HCT116 (cell line): ENCODE results near the gene APOA1. TPM values are rescaled to one million over a fixed set of nuclear protein-coding genes. Genes with fewer than 3 reads are reported as not detected.

Source experiments
- ATAC-seq: fragments of 200-7000 bp; cut with Tn5 transposase; 2 replicates; pipeline ENCODE4 v1.9.1; 2020; ENCODE audit warnings: mild to moderate bottlenecking, moderate library complexity
- BruUV-seq: library from RNA; stranded (reverse); fragments of 400-500 nt; replicated peaks from 2 replicates; lab custom pipeline; 2021; lab: Mats Ljungman, UMichigan
- CTCF ChIA-PET: fragments of 300-600 bp; sonication (Branson Sonifier 250); formaldehyde crosslinking; loops from one replicate; lab custom pipeline; 2021; ENCODE audit warnings: antibody characterized with exemption; lab: Charles Lee
- POLR2A ChIA-PET: fragments of 300-600, 350-600 bp; sonication (Branson Sonifier 250); formaldehyde crosslinking; loops from one replicate; lab custom pipeline; 2021; ENCODE audit warnings: antibody characterized with exemption; lab: Charles Lee
- RAD21 ChIA-PET, 2 experiments: fragments of 300-600 bp; sonication (Branson Sonifier 250); formaldehyde crosslinking; loops; one replicate each; lab custom pipeline; 2023; ENCODE audit warnings: low total read pairs in 2 of 2; ENCODE audit not compliant: uncharacterized antibody in 2 of 2, unreplicated experiment in 2 of 2, low non-redundant PET in 1 of 2; lab: Charles Lee
- DNase-seq: peaks from one replicate; pipeline ENCODE4 v3.0.0-alpha.2; 2010; ENCODE audit warnings: low read depth, low spot score
- H2AFZ ChIP-seq: fragments of 200-600 bp; shearing (Covaris generic), sonication (generic); 2 replicates; pipeline ENCODE4 v1.6.1; 2017; ENCODE audit warnings: low read depth, mixed run types, mixed read lengths, antibody characterized with exemption, low read length; ENCODE audit not compliant: poor library complexity, severe bottlenecking
- H3K27ac ChIP-seq: 2 replicates; pipeline ENCODE4 v1.5.1; 2012; ENCODE audit warnings: low read depth, low read length
- H3K27me3 ChIP-seq: fragments of 200-600 bp; sonication (generic); 2 replicates; pipeline ENCODE4 v1.6.1; 2016; ENCODE audit warnings: mixed run types, low read length, mixed read lengths; ENCODE audit not compliant: insufficient read depth
- H3K36me3 ChIP-seq, 2 experiments: fragments of 200-500 bp in 1 of 2; fragments of 200-600 bp in 1 of 2; sonication (Bioruptor generic) in 1 of 2; sonication (generic) in 1 of 2; 2 replicates each; pipeline versions ENCODE4 v1.5.1 to v1.6.1; 2014 to 2016; ENCODE audit warnings: low read length in 2 of 2, inconsistent platforms in 1 of 2, mixed read lengths in 1 of 2, mixed run types in 1 of 2; ENCODE audit not compliant: insufficient read depth in 2 of 2, control insufficient read depth in 1 of 2
- H3K4me1 ChIP-seq, 2 experiments: fragments of 200-600 bp in 1 of 2; sonication (generic) in 1 of 2; 2 replicates each; pipeline versions ENCODE4 v1.5.1 to v1.6.1; 2012 to 2017; ENCODE audit warnings: low read length in 2 of 2, inconsistent platforms in 1 of 2, mild to moderate bottlenecking in 1 of 2, mixed read lengths in 1 of 2, mixed run types in 1 of 2, moderate library complexity in 1 of 2; ENCODE audit not compliant: insufficient read depth in 2 of 2, control insufficient read depth in 1 of 2
- H3K4me2 ChIP-seq: fragments of 200-600 bp; sonication (generic); 2 replicates; pipeline ENCODE4 v1.6.1; 2017; ENCODE audit warnings: mixed run types, low read length, mixed read lengths
- H3K4me3 ChIP-seq, 2 experiments: fragments of 200-600 bp in 1 of 2; sonication (generic) in 1 of 2; replicated peaks in 1 of 2; 2 replicates each; pipeline ENCODE4 v1.5.1; 2011 to 2016; ENCODE audit warnings: low read length in 2 of 2, control low read depth in 1 of 2, low read depth in 1 of 2, mild to moderate bottlenecking in 1 of 2, mixed read lengths in 1 of 2, mixed run types in 1 of 2
- H3K79me2 ChIP-seq: fragments of 200-600 bp; sonication (generic); 2 replicates; pipeline ENCODE4 v1.6.1; 2017; ENCODE audit warnings: mild to moderate bottlenecking, mixed run types, low read length, moderate library complexity, mixed read lengths; ENCODE audit not compliant: insufficient read depth
- H3K9ac ChIP-seq: fragments of 200-600 bp; sonication (generic); 2 replicates; pipeline ENCODE4 v1.6.1; 2016; ENCODE audit warnings: low read length, mixed read lengths
- H3K9me2 ChIP-seq: fragments of 200-600 bp; sonication (generic), shearing (Covaris generic); 2 replicates; pipeline ENCODE4 v1.6.1; 2017; ENCODE audit warnings: mixed run types, mild to moderate bottlenecking, moderate library complexity; ENCODE audit not compliant: insufficient read depth
- H3K9me3 ChIP-seq, 2 experiments: fragments of 200-500 bp in 1 of 2; fragments of 200-600 bp in 1 of 2; sonication (Bioruptor generic) in 1 of 2; sonication (generic) in 1 of 2; 2 replicates each; pipeline ENCODE4 v1.6.1; 2014 to 2017; ENCODE audit warnings: low read length in 2 of 2, mixed read lengths in 2 of 2, inconsistent platforms in 1 of 2, low read depth in 1 of 2, mild to moderate bottlenecking in 1 of 2, mixed run types in 1 of 2, moderate library complexity in 1 of 2; ENCODE audit not compliant: control insufficient read depth in 1 of 2, insufficient read depth in 1 of 2
- H4K20me1 ChIP-seq: fragments of 200-600 bp; sonication (generic), shearing (Covaris generic); 2 replicates; pipeline ENCODE4 v1.6.1; 2017; ENCODE audit warnings: mixed run types, mild to moderate bottlenecking, moderate library complexity; ENCODE audit not compliant: insufficient read depth
- EGR1 ChIP-seq: IDR thresholded peaks from 2 replicates; pipeline ENCODE4 v1.6.1; 2012; ENCODE audit warnings: low read depth
- ELF1 ChIP-seq: IDR thresholded peaks from 2 replicates; pipeline ENCODE4 v1.6.1; 2012; ENCODE audit warnings: low read depth, borderline replicate concordance
- EZH2 ChIP-seq: fragments of 200-600 bp; sonication (generic); IDR thresholded peaks from 2 replicates; pipeline ENCODE4 v1.6.1; 2017; ENCODE audit warnings: antibody characterized with exemption, mixed run types
- EZH2phosphoT487 ChIP-seq: fragments of 200-600 bp; IDR thresholded peaks from 2 replicates; pipeline ENCODE4 v1.6.1; 2018; ENCODE audit warnings: antibody characterized with exemption, borderline replicate concordance
- FOSL1 ChIP-seq: IDR thresholded peaks from 2 replicates; pipeline ENCODE4 v1.6.1; 2012; ENCODE audit warnings: low read depth
- POLR2A ChIP-seq: IDR thresholded peaks from 2 replicates; pipeline ENCODE4 v1.7.0; 2011; ENCODE audit warnings: borderline replicate concordance; ENCODE audit not compliant: insufficient read depth, insufficient read length; ENCODE audit errors: extremely low read depth
- POLR2AphosphoS5 ChIP-seq: IDR thresholded peaks from 2 replicates; pipeline ENCODE4 v1.6.1; 2011; ENCODE audit warnings: mild to moderate bottlenecking, low read depth, low read length, moderate library complexity
- RAD21 ChIP-seq: IDR thresholded peaks from 2 replicates; pipeline ENCODE4 v1.6.1; 2012; ENCODE audit warnings: low read depth, mild to moderate bottlenecking
- SIN3A ChIP-seq: IDR thresholded peaks from 2 replicates; pipeline ENCODE4 v1.6.1; 2012; ENCODE audit warnings: low read depth
- SP1 ChIP-seq: IDR thresholded peaks from 2 replicates; pipeline ENCODE4 v1.6.1; 2012; ENCODE audit warnings: low read depth
- SRF ChIP-seq: IDR thresholded peaks from 2 replicates; pipeline ENCODE4 v1.6.1; 2012; ENCODE audit warnings: low read depth
- TCF7L2 ChIP-seq: IDR thresholded peaks from 2 replicates; pipeline ENCODE4 v1.7.0; 2011; ENCODE audit warnings: borderline replicate concordance, inconsistent platforms; ENCODE audit not compliant: insufficient read depth, insufficient read length; ENCODE audit errors: extremely low read depth
- YY1 ChIP-seq: IDR thresholded peaks from 2 replicates; pipeline ENCODE4 v1.6.1; 2011; ENCODE audit warnings: low read length, low read depth, moderate library complexity, mild to moderate bottlenecking; ENCODE audit not compliant: insufficient replicate concordance; ENCODE audit errors: extremely low read depth
- ZNF274 ChIP-seq: fragments of 200-500 bp; sonication (Bioruptor generic); IDR thresholded peaks from 2 replicates; pipeline ENCODE4 v1.6.1; 2014; ENCODE audit warnings: mild to moderate bottlenecking, low read depth, low read length, inconsistent platforms
- intact Hi-C: fragments of 100-400 bp; cut with micrococcal nuclease; formaldehyde crosslinking; loops from 2 replicates; pipeline ENCODE4 v1.10.0; 2022
- total RNA-seq: library from RNA; stranded (reverse); gene quantifications from one replicate; pipeline ENCODE4 v1.2.1, GENCODE V29; 2021; ENCODE audit not compliant: unreplicated experiment
- TF ChIP-seq, protein P1 (sequence below): IDR thresholded peaks from 2 replicates; pipeline ENCODE4 v1.6.1; 2012
- TF ChIP-seq, protein P2 (sequence below): IDR thresholded peaks from 2 replicates; pipeline ENCODE4 v1.6.1; 2012
- TF ChIP-seq, protein P3 (sequence below): IDR thresholded peaks from 2 replicates; pipeline ENCODE4 v1.6.1; 2011; ENCODE audit warnings: mild to moderate bottlenecking, low read length, moderate library complexity; ENCODE audit not compliant: insufficient replicate concordance; ENCODE audit errors: extremely low read depth

Gene APOA1
- total RNA-seq, 1 experiment from 2014 or later = 2.0 TPM

DNA sequence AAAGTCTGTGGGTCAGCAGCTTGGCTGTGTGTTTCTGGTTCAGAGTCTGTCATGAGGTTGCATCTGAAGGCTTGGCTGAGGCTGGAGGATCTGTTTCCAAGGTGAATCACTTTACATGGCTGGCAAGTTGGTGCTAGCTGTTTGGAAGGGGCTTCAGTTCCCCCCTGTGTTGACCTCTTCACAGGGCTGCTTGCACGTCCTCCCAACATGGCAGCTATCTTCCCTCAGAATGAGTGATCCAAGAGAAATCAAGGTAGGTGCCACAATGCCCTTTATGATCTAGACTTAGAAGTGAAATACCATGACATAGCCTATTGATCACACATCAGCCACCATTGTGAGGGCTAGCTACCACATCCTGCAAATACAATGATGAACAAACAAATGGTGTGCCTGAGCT, 24.3 kb downstream of the APOA1 start:
- H3K9ac ChIP-seq = no peak overlapping the region
- no TSS peak for BruUV-seq
- POLR2A ChIA-PET = no interaction called here

More for the DNA sequence above, 24.3 kb downstream of the APOA1 start:
- no peaks in the 10 kb centered on the region for H3K9me3 ChIP-seq
- no peak overlapping the region for H3K4me2 ChIP-seq
- RAD21 ChIA-PET = no interaction called here
- H4K20me1 ChIP-seq = no peaks in the 10 kb centered on the region
- no peak overlapping the region for H3K4me3 ChIP-seq
- TF ChIP-seq SP1 (no peak), POLR2A (no peak), EGR1 (no peak), TCF7L2 (no peak), RAD21 (no peak), ZNF274 (no peak), FOSL1 (no peak), ELF1 (no peak), SRF (no peak), EZH2 (no peak), POLR2AphosphoS5 (no peak), EZH2phosphoT487 (no peak), YY1 (no peak), SIN3A (no peak)
- TF ChIP-seq, protein P1, sequence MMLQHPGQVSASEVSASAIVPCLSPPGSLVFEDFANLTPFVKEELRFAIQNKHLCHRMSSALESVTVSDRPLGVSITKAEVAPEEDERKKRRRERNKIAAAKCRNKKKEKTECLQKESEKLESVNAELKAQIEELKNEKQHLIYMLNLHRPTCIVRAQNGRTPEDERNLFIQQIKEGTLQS = no peak
- TF ChIP-seq, protein P2, sequence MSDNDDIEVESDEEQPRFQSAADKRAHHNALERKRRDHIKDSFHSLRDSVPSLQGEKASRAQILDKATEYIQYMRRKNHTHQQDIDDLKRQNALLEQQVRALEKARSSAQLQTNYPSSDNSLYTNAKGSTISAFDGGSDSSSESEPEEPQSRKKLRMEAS = no peak
- TF ChIP-seq, protein P3, sequence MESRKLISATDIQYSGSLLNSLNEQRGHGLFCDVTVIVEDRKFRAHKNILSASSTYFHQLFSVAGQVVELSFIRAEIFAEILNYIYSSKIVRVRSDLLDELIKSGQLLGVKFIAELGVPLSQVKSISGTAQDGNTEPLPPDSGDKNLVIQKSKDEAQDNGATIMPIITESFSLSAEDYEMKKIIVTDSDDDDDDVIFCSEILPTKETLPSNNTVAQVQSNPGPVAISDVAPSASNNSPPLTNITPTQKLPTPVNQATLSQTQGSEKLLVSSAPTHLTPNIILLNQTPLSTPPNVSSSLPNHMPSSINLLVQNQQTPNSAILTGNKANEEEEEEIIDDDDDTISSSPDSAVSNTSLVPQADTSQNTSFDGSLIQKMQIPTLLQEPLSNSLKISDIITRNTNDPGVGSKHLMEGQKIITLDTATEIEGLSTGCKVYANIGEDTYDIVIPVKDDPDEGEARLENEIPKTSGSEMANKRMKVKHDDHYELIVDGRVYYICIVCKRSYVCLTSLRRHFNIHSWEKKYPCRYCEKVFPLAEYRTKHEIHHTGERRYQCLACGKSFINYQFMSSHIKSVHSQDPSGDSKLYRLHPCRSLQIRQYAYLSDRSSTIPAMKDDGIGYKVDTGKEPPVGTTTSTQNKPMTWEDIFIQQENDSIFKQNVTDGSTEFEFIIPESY = no peak
- DNase-seq (no peak), ATAC-seq (no peak)
- H2AFZ ChIP-seq = no peak overlapping the region
- intact Hi-C loops = no loop called here
- H3K27ac ChIP-seq = no peak overlapping the region
- H3K27me3 ChIP-seq = no peaks in the 10 kb centered on the region
- no peaks in the 10 kb centered on the region for H3K4me1 ChIP-seq
- no peaks in the 10 kb centered on the region for H3K9me2 ChIP-seq
- CTCF ChIA-PET = interaction anchor here (0.5 to 1.0 kb wide), 2 partner anchors 22 to 326 kb away, joined by 3 read pairs; partner anchors contain the start of gene APOA5
- no peaks in the 10 kb centered on the region for H3K79me2 ChIP-seq
- H3K36me3 ChIP-seq = no peaks in the 10 kb centered on the region; a peak in 1 of 4 replicates
